ENCODE data around the gene MADD. TPM values are rescaled to one million over a fixed set of nuclear protein-coding genes. Genes with fewer than 3 reads are reported as not detected.

The MADD gene
- 28.9 TPM for total RNA-seq
- polyA plus RNA-seq, result 32.9 TPM

GRCh38 chr11:47269829-47270305 lies at the start of gene MADD:
MADD (plus strand) TSS chr11:47270133.
- WGBS, result 1% methylated on average over 57 of the region's 57 CpGs
- H3K4me1 ChIP-seq (ENCODE audit: insufficient read depth), result no peaks in the 10 kb centered on the region

DNA sequence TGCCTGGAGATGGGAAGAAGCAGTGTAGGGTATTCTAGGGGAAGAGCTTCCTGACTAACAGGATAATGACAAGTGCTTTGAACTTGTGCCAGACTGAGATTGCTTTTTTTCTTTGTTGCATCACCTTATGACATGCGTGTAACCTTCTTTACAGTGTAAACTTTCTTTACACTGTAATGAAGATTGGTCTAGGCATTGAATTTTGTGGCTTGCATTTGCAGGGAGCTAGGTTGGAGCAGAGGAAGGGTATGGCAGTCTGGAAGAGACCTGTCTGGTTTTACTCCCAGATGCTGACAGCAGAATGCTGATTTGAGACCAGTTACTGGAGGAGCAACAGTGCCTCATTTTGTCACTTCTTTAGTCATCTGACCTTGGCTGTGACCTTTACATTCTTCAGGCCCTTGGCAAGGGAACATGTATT lies 49.5 kb upstream of the MADD start:
- H3K36me3 ChIP-seq (ENCODE audit: insufficient read depth), result no peaks in the 10 kb centered on the region
- H3K4me1 ChIP-seq (ENCODE audit: insufficient read depth), result no peaks in the 10 kb centered on the region
- no peak overlapping the region for H3K4me3 ChIP-seq (ENCODE audit: low read depth, low read length)
- H3K27ac ChIP-seq (ENCODE audit: low read depth), result no peak overlapping the region
- WGBS, result 63% methylated on average over 1 of the region's 1 CpG
- DNase-seq (ENCODE audit: extremely low spot score), result no peak

More at GRCh38 chr11:47269829-47270305, at the start of gene MADD:
- DNase-seq (ENCODE audit: extremely low spot score), result no peak
- H3K27ac ChIP-seq (ENCODE audit: low read depth), result peak within 1 kb of the TSS; percentile 91
- H3K4me3 ChIP-seq (ENCODE audit: low read depth, low read length), result peak within 1 kb of the TSS; percentile 88
- no peaks in the 10 kb centered on the region for H3K36me3 ChIP-seq (ENCODE audit: insufficient read depth)

DNA sequence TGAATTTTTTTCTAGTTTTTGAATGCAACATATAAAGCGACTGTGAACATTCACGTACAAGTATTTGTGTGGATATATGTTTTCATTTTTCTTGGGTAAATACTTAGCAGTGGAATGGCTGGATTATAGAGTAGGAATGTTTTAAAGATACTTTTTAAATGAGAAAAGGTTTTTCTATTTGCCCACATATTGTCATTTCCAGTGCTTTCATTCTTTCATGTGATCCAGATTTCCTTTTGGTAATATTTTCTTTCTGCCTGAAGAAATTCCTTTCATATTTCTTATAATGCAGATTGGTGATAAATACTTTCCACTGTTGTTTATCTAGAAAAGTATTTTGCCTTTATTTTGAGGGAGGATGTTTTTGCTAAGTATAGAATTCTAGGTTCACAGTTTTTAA lies 47.2 kb upstream of the MADD start:
- H3K36me3 ChIP-seq (ENCODE audit: insufficient read depth), result peaks cover 2% of the 10 kb centered on the region

DNA sequence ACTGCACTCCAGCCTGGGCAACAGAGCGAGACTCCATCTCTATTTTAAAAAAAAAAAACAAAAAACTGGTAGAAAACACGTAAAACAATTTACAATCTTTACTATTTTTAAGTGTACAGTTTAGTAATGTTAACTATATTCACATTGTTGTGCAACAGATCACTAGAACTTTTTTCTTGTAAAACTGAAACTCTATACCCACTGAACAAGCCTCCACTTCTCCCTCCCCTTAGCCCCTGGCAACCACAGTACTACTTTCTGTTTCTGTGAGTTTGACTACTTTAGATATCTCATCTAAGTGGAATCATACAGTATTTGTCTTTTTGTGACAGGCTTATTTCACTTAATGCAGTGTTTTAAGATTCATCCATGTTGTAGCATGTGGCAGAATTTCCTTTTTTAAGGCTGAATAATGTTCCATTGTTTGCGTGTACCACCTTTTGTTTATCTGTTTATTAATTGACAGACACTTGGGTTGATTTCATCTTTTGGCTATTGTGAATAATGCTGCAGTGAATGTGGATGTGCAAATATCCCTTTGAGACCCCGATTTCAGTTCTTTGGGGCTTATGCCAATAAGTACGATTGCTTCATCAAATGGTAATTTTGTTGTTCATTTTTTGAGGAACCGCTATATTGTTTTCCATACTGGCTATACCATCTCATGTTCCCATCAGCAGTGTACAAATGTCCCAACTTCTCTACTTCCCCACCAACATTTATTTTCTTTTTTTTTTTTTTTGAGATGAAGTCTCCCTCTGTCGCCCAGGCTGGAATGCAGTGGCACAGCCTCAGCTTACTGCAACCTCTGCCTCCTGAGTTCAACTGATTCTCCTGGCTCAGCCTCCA lies 44.2 kb upstream of the MADD start:
- WGBS, result 96% methylated on average over 7 of the region's 7 CpGs
- no peak for DNase-seq (ENCODE audit: extremely low spot score)
- H3K27ac ChIP-seq (ENCODE audit: low read depth), result no peak overlapping the region
- no peak overlapping the region for H3K4me3 ChIP-seq (ENCODE audit: low read depth, low read length)
- no peaks in the 10 kb centered on the region for H3K4me1 ChIP-seq (ENCODE audit: insufficient read depth)
- peaks cover 2% of the 10 kb centered on the region for H3K36me3 ChIP-seq (ENCODE audit: insufficient read depth)

More for the DNA sequence above, 47.2 kb upstream of the MADD start:
- Histone ChIP-seq H3K4me1 (ENCODE audit: insufficient read depth) (no peaks in the 10 kb centered on the region), H3K4me3 (ENCODE audit: low read depth, low read length) (no peak overlapping the region), H3K27ac (ENCODE audit: low read depth) (no peak overlapping the region)
- 90% methylated on average over 2 of the region's 2 CpGs for WGBS
- no peak for DNase-seq (ENCODE audit: extremely low spot score)

- no peak overlapping the region for H3K4me3 ChIP-seq (ENCODE audit: low read depth, low read length)
- H3K4me1 ChIP-seq (ENCODE audit: insufficient read depth), result no peaks in the 10 kb centered on the region
- peaks cover 2% of the 10 kb centered on the region for H3K36me3 ChIP-seq (ENCODE audit: insufficient read depth)
- DNase-seq (ENCODE audit: extremely low spot score), result no peak
- no peak overlapping the region for H3K27ac ChIP-seq (ENCODE audit: low read depth)
- 94% methylated on average over 8 of the region's 8 CpGs for WGBS
These were observed 40.8 kb upstream of the MADD start for GRCh38 chr11:47229161-47229560.

DNA sequence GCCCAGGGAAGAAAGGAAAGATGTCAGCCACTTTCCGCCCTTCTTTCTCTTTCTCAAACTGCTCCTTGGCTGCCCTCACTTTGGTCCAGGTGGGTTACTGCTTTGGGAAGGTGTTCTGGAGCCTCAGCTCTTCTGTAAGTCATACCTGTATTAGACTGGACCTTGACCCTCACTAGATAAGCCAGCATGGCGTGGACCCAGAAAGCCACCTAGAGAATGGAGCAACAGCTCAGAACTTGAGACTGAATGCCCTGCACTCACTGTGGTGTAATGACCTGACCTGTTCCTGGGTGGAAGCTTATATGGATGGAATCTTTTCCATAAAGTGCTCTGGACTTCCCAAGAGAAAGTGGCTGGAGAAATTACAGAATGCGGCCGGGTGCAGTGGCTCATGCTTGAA lies 36.9 kb upstream of the MADD start:
- Histone ChIP-seq H3K36me3 (ENCODE audit: insufficient read depth) (no peaks in the 10 kb centered on the region), H3K4me3 (ENCODE audit: low read depth, low read length) (no peak overlapping the region), H3K4me1 (ENCODE audit: insufficient read depth) (no peaks in the 10 kb centered on the region), H3K27ac (ENCODE audit: low read depth) (no peak overlapping the region)
- DNase-seq (ENCODE audit: extremely low spot score), result no peak
- 95% methylated on average over 4 of the region's 4 CpGs for WGBS

GRCh38 chr11:47233989-47234668 lies 35.8 kb upstream of the MADD start:
- no peak overlapping the region for H3K4me3 ChIP-seq (ENCODE audit: low read depth, low read length)
- DNase-seq (ENCODE audit: extremely low spot score), result no peak
- WGBS, result 55% methylated on average over 11 of the region's 11 CpGs
- no peak overlapping the region for H3K27ac ChIP-seq (ENCODE audit: low read depth)
- H3K36me3 ChIP-seq (ENCODE audit: insufficient read depth), result no peaks in the 10 kb centered on the region
- no peaks in the 10 kb centered on the region for H3K4me1 ChIP-seq (ENCODE audit: insufficient read depth)

DNA sequence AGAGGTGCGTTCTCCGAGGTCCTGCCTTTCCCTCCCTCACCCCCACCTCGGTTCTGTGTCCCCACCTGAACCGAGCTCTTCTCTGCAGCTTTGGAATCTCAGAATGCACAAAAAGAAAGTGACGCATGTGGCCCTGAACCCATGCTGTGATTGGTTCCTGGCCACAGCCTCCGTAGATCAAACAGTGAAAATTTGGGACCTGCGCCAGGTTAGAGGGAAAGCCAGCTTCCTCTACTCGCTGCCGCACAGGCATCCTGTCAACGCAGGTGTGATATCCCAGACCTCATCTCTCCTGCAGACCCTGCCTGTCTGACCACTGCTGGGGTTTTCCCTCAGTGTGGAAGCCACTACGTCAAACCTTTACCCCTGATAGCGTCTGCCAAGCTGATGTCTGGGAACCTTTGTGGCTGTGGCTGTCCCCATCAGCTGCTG lies 35.2 kb upstream of the MADD start:
- WGBS, result 56% methylated on average over 12 of the region's 12 CpGs
- Histone ChIP-seq H3K4me3 (ENCODE audit: low read depth, low read length) (no peak overlapping the region), H3K27ac (ENCODE audit: low read depth) (no peak overlapping the region), H3K4me1 (ENCODE audit: insufficient read depth) (no peaks in the 10 kb centered on the region), H3K36me3 (ENCODE audit: insufficient read depth) (no peaks in the 10 kb centered on the region)
- no peak for DNase-seq (ENCODE audit: extremely low spot score)

DNA sequence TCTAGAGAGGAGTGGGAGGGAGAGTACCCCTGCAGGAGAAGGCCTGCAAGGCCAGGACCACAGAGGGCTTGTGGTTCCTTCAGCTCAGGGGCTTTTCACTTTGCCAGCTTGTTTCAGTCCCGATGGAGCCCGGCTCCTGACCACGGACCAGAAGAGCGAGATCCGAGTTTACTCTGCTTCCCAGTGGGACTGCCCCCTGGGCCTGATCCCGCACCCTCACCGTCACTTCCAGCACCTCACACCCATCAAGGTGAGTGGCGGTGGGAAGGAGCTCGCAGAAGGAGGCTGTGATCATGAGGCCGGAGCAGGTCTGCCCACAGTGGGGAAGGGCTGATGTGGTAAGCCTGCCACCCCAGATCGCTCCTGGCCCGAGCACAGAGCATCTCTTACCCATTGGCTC lies 34.8 kb upstream of the MADD start:
- 93% methylated on average over 12 of the region's 12 CpGs for WGBS
- H3K4me3 ChIP-seq (ENCODE audit: low read depth, low read length), result no peak overlapping the region
- no peaks in the 10 kb centered on the region for H3K36me3 ChIP-seq (ENCODE audit: insufficient read depth)
- no peaks in the 10 kb centered on the region for H3K4me1 ChIP-seq (ENCODE audit: insufficient read depth)
- H3K27ac ChIP-seq (ENCODE audit: low read depth), result no peak overlapping the region
- no peak for DNase-seq (ENCODE audit: extremely low spot score)

DNA sequence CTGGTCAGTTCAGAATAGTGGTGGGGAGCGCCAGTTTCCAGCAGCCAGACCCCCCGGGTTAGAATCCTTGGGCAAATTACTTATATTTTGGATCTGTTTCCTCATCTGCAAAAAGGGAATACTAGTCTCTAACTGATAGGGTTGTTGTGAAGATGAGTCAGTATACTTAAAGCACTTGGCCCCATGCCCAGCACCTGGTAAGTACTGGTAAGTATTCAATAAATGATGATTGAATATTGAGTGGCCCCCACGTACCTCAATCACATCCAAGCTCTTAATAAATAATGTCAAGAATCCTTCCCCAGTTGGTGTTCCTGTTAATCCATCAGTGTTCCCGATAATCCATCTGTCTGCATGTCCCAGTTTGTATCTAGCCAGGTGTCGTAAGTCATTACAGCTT lies 33.5 kb upstream of the MADD start:
- Histone ChIP-seq H3K27ac (ENCODE audit: low read depth) (no peak overlapping the region), H3K4me3 (ENCODE audit: low read depth, low read length) (no peak overlapping the region), H3K36me3 (ENCODE audit: insufficient read depth) (no peaks in the 10 kb centered on the region), H3K4me1 (ENCODE audit: insufficient read depth) (no peaks in the 10 kb centered on the region)
- DNase-seq (ENCODE audit: extremely low spot score), result no peak
- 89% methylated on average over 5 of the region's 5 CpGs for WGBS

- Histone ChIP-seq H3K4me3 (ENCODE audit: low read depth, low read length) (no peak overlapping the region), H3K27ac (ENCODE audit: low read depth) (no peak overlapping the region), H3K4me1 (ENCODE audit: insufficient read depth) (no peaks in the 10 kb centered on the region), H3K36me3 (ENCODE audit: insufficient read depth) (peaks cover 4% of the 10 kb centered on the region)
- DNase-seq (ENCODE audit: extremely low spot score), result no peak
- 93% methylated on average over 10 of the region's 10 CpGs for WGBS
These were observed 30.1 kb upstream of the MADD start for GRCh38 chr11:47239852-47240251.

GRCh38 chr11:47241841-47242301 lies 28.1 kb upstream of the MADD start:
- peaks cover 5% of the 10 kb centered on the region for H3K36me3 ChIP-seq (ENCODE audit: insufficient read depth)
- 97% methylated on average over 3 of the region's 3 CpGs for WGBS
- no peak for DNase-seq (ENCODE audit: extremely low spot score)

DNA sequence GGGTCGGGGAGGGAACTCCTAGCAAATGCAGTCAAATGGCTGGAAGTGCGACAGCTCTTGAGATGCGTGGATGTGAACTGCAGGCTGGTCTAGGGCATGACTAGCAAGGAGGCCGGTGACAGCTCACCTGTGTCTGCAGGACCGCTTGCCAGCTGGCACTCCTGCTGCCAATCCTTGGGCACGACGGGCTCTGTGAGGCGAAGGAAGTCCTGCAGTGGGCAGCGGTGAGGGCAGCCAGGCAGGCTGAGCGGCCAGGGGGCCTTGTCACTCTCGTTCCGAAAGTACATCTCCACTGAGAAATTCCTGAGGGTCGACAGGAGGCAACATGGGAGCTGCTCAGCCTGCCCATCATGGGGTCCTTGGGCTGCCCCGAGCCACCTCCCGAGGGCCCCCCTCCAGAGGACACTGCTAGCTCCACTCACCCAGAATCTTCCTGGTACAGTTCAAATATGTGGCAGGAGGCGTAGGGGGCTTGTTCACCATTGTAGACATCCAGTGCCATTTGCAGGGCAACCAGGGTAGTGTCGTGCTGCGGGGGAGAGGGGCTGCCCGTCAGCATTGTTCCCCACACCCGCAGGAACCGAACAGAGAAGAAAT lies 27.2 kb upstream of the MADD start:
- Histone ChIP-seq H3K36me3 (ENCODE audit: insufficient read depth) (peaks cover 6% of the 10 kb centered on the region), H3K27ac (ENCODE audit: low read depth) (no peak overlapping the region), H3K4me1 (ENCODE audit: insufficient read depth) (peaks cover 1% of the 10 kb centered on the region), H3K4me3 (ENCODE audit: low read depth, low read length) (no peak overlapping the region)
- WGBS, result 94% methylated on average over 21 of the region's 21 CpGs
- DNase-seq (ENCODE audit: extremely low spot score), result no peak

More at GRCh38 chr11:47241841-47242301, 28.1 kb upstream of the MADD start:
- Histone ChIP-seq H3K4me1 (ENCODE audit: insufficient read depth) (no peaks in the 10 kb centered on the region), H3K27ac (ENCODE audit: low read depth) (no peak overlapping the region), H3K4me3 (ENCODE audit: low read depth, low read length) (no peak overlapping the region)
